ENCODE results near the gene TMEM53.
A peak's percentile ranks its signal among the peaks of the same experiment; 100 is the strongest.
"Not testable (repeated sequence)": the region's sequence is repeated elsewhere in the genome, so short reads cannot be mapped to it uniquely, and the experiment has no call there.

TMEM53 gene

DNA sequence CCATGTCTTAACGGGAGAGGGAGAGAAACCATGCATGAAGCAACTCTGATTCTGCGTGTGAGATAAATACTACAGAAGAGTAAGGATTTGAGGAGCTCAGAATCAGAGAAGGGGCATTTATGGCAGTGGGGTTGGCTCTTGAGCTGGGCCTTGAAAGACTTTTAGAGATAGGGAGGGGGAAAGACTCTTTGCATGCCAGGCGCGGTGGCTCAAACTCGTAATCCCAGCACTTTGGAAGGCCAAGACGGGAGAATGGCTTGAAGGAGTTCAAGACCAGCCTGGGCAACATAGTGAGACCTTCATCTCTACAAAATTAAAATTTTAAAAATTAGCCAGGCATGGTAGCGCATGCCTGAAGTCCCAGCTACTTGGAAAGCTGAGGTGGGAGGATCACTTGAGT lies 905 bp upstream of the TMEM53 start:
- Histone ChIP-seq H3K27me3 (ENCODE audit: insufficient read depth, low read length) (no peaks in the 10 kb centered on the region), H3K4me3 (ENCODE audit: low read length) (peak overlapping the region; percentile 63), H3K4me1 (ENCODE audit: insufficient read depth, low read length) (peaks cover 22% of the 10 kb centered on the region), H3K9me3 (ENCODE audit: low read length) (no peaks in the 10 kb centered on the region), H2AFZ (ENCODE audit: low read depth, low read length) (peak overlapping the region; percentile 14), H3K36me3 (ENCODE audit: insufficient read depth, low read length) (peaks cover 4% of the 10 kb centered on the region)

DNA sequence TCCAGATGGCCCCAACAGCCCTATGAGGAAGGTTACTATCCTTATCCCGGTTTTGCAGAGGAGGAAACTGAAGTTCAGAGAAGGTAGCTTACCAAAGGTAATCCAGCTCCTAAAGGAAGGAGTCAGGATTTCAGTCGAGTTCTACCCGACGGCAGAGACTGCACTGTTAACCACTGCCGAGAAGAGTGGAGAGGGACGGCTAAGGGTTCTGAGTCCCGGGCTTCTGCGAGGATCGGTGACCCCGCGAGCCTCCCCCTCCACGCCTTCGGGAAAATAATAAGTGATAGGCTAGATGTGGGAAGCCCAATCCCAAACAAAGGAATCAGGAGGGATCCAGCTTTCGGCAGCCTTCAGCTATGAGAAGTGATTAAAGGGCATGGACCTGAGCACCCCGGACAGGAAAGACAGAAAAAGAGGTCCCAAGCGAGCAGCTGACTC lies 587 bp downstream of the TMEM53 start:
- H3K36me3 ChIP-seq (ENCODE audit: insufficient read depth, low read length), result peaks cover 3% of the 10 kb centered on the region
- peak overlapping the region; percentile 63 for H3K4me3 ChIP-seq (ENCODE audit: low read length)
- H3K9me3 ChIP-seq (ENCODE audit: low read length), result no peaks in the 10 kb centered on the region
- H3K27me3 ChIP-seq (ENCODE audit: insufficient read depth, low read length), result no peaks in the 10 kb centered on the region
- peak overlapping the region; percentile 84 for H2AFZ ChIP-seq (ENCODE audit: low read depth, low read length)
- peaks cover 22% of the 10 kb centered on the region for H3K4me1 ChIP-seq (ENCODE audit: insufficient read depth, low read length)

DNA sequence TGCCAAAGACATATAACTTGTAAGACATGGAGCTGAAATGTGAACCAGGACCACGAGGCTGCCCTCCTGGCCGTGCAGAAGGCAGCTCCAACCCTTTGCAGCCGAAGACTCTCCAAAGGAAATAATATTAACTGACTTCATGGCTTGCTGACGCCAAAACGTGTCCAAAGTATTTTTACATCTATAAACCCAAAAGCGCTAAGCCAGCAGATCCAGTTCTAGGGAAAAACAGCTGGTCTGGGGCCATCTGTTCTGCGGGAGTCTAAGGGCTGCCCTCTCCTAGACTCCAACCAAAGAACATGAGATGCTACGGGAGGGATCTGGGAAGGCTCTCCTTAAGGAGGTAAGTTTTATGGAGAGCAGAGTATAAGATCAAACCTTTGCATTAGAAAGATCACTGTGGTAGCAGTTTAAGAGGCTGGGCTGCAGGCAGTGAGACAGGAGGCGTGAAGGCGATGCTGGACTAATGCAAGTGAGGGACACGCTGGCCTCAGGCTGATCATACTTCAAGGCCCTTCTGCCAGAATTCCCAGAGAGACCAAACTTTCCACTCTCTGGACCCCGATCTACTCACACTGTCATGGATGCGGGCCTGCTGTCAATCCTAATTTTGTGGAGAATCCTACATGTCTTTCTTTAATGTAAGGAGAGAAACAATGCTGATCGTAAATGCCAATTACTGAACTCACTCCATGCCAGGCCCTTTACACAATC lies 1.2 kb downstream of the TMEM53 start:
- Histone ChIP-seq H3K36me3 (ENCODE audit: insufficient read depth, low read length) (peaks cover 3% of the 10 kb centered on the region), H2AFZ (ENCODE audit: low read depth, low read length) (peak overlapping the region; percentile 84), H3K27me3 (ENCODE audit: insufficient read depth, low read length) (no peaks in the 10 kb centered on the region), H3K9me3 (ENCODE audit: low read length) (no peaks in the 10 kb centered on the region), H3K4me3 (ENCODE audit: low read length) (peak overlapping the region; percentile 63), H3K4me1 (ENCODE audit: insufficient read depth, low read length) (peaks cover 22% of the 10 kb centered on the region)

DNA sequence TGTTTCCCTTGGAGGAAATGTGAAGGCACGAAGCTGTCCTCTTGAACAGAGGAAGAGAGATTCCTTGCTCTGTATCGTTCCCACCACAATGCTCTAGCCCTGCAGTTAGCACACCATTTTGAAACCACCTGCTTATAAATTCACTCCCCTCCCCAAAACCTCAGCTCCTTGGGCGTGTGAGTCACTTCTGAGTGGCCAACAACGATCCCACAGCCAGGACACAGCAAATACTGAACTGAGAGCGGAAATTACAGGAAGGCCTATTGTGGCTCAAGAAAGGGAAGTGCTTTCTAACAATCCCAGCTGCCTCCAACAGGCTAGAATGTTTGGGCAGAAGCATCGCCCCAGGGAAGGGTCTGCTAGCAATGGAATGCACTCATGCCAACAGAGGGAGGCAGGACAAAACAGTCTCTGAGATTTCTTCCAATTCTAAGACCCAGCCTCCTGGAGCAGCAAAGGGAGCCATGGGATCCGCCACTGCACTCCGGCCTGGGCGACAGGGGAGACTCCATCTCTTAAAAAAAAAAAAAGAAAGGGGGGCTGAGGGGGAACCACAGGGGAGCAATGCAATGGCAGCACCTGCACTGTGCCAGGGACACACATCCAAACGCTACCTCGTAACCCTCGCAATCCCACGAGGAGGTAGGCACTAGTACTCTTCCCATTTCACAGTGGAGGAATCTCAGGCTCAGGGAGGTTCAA lies 1.9 kb downstream of the TMEM53 start:
- Histone ChIP-seq H3K36me3 (ENCODE audit: insufficient read depth, low read length) (peaks cover 3% of the 10 kb centered on the region), H3K4me3 (ENCODE audit: low read length) (no peak overlapping the region), H3K9me3 (ENCODE audit: low read length) (no peaks in the 10 kb centered on the region), H2AFZ (ENCODE audit: low read depth, low read length) (no peak overlapping the region), H3K4me1 (ENCODE audit: insufficient read depth, low read length) (peaks cover 22% of the 10 kb centered on the region), H3K27me3 (ENCODE audit: insufficient read depth, low read length) (no peaks in the 10 kb centered on the region)

DNA sequence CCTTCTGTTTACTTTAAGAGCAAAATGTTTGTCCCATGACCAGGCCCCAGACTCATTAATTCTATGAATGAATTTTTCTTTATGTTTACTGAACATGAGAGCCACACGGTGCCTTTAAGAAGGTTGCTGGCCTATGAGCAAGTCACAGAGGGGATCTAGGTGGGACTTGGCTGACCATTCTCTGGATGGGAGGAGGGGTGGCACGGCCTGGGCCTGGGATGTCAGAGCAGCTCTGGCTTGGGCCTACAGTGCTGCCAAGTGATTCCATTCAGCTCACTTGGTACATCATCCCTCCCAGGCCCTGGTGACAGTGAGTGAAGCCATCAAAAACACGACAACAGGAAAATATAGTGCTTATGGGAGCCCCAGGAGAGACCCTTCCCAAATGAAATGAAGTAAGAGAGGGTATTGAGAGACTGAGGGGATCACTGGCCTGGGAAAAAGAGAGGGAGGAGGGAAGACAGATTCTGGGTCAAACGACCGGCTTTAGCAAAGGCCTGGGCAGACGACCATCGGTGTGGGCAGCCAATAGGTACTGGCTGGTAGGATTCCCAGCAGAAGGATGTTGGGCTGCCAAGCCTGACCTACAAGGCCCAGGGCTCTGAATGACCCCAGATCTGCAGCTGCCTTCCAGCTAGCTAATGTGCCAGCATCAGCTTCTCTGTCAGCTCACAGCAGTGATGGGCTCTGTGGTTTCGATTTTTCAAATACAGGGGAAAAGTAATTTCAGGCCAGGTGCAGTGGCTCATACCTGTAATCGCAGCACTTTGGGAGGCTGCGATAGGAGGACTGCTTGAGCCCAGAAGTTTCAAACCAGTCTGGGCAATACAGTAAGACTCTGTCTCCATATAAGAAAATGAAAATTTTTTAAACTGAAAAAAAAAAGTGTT lies 3.3 kb downstream of the TMEM53 start:
- Histone ChIP-seq H3K27me3 (ENCODE audit: insufficient read depth, low read length) (no peaks in the 10 kb centered on the region), H2AFZ (ENCODE audit: low read depth, low read length) (no peak overlapping the region), H3K4me3 (ENCODE audit: low read length) (no peak overlapping the region), H3K4me1 (ENCODE audit: insufficient read depth, low read length) (peaks cover 22% of the 10 kb centered on the region), H3K9me3 (ENCODE audit: low read length) (no peaks in the 10 kb centered on the region), H3K36me3 (ENCODE audit: insufficient read depth, low read length) (peaks cover 3% of the 10 kb centered on the region)

DNA sequence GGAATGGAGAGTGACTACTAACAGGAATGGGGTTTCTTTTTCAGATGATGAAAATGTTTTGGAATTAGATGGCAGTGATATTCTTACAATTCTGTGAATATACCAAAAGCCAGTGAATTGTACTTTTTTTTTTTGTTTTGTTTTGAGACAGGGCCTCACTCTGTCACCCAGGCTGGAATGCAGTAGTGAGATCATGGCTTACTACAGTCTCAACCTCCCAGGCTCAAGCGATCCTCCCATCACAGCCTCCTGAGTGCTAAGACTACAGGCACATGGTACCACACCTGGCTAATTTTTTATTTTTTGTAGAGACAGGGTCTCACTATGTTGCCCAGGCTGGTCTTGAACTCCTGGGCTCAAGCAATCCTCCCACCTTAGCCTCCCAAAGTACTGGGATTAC lies 7.6 kb downstream of the TMEM53 start:
- H3K4me3 ChIP-seq (ENCODE audit: low read length); H3K36me3 ChIP-seq (ENCODE audit: insufficient read depth, low read length): not testable (repeated sequence)

DNA sequence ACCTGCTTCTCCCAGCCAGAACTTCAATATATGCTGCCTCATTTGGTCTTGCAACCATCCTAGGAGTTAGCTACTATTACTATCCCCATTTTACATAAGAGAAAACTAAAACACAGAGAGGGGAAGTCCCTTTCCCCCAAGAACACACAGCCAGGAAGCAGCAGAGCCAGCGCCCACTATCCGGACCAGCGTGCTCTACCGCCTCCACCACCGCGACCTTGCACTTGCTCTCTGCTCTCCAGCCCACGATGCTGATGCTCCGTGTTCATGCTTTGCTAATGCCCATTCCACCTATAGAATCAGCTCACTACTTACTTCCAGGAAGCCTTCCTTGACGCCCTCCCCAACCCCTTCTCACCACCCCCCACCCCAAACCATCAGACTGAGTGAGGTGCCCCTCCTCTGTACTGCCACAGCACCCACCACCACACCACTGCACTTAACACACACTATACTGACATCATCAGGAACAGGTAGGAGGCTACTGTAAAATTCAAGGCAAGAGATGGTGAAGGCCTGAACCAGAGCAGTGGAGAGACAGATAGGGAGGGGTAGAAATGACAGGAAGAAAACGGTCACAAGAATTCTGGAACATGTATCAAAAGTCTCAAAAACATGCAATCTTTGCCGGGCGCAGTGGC lies 9.4 kb downstream of the TMEM53 start:
- Histone ChIP-seq H3K4me1 (ENCODE audit: insufficient read depth, low read length) (no peaks in the 10 kb centered on the region), H3K9me3 (ENCODE audit: low read length) (no peaks in the 10 kb centered on the region), H3K36me3 (ENCODE audit: insufficient read depth, low read length) (peaks cover 3% of the 10 kb centered on the region), H2AFZ (ENCODE audit: low read depth, low read length) (no peak overlapping the region), H3K4me3 (ENCODE audit: low read length) (no peak overlapping the region), H3K27me3 (ENCODE audit: insufficient read depth, low read length) (no peaks in the 10 kb centered on the region)

More for the DNA sequence above, 7.6 kb downstream of the TMEM53 start:
- H3K27me3 ChIP-seq (ENCODE audit: insufficient read depth, low read length); H3K9me3 ChIP-seq (ENCODE audit: low read length); H3K4me1 ChIP-seq (ENCODE audit: insufficient read depth, low read length); H2AFZ ChIP-seq (ENCODE audit: low read depth, low read length): not testable (repeated sequence)

DNA sequence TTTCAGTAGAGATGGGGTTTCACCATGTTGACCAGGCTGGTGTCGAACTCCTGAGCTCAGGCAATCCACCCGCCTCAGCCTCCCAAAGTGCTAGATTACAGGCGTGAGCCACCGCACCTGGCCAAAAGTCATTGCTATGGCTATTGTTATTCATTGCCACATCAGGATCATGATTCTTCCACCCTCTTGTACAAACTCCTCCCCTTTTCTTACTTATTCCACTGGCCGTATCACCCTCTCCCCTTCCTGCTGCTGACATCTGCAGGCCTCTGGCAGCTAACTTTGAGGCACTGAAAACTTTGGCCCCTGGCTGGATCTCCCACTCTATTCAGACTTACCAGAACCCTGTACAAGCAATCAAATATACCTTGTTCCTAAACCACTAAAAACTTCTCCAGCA lies 10.9 kb downstream of the TMEM53 start:
- no peak overlapping the region for H2AFZ ChIP-seq (ENCODE audit: low read depth, low read length)
- no peaks in the 10 kb centered on the region for H3K4me1 ChIP-seq (ENCODE audit: insufficient read depth, low read length)
- no peaks in the 10 kb centered on the region for H3K9me3 ChIP-seq (ENCODE audit: low read length)
- H3K36me3 ChIP-seq (ENCODE audit: insufficient read depth, low read length), result no peaks in the 10 kb centered on the region
- no peak overlapping the region for H3K4me3 ChIP-seq (ENCODE audit: low read length)
- no peaks in the 10 kb centered on the region for H3K27me3 ChIP-seq (ENCODE audit: insufficient read depth, low read length)

DNA sequence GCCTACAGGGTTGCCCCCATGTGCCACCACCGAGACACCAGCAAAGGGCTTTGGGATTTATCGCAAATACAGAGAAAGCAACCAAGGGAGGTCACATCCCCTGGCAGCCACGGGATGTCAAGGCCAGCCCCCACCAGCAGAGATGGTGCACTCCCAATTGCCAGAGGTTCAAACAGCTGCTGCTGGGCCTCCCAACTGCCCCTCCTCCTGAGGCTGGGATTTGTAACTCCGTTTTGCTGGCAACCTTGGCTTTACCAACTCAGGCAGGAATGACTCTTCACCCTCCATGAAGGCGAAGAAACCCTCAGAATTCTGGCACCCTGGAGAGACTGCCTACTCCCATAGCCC lies 11.6 kb downstream of the TMEM53 start:
- H3K36me3 ChIP-seq (ENCODE audit: insufficient read depth, low read length), result no peaks in the 10 kb centered on the region
- no peaks in the 10 kb centered on the region for H3K9me3 ChIP-seq (ENCODE audit: low read length)
- H3K4me3 ChIP-seq (ENCODE audit: low read length), result no peak overlapping the region
- H2AFZ ChIP-seq (ENCODE audit: low read depth, low read length), result no peak overlapping the region
- no peaks in the 10 kb centered on the region for H3K4me1 ChIP-seq (ENCODE audit: insufficient read depth, low read length)
- H3K27me3 ChIP-seq (ENCODE audit: insufficient read depth, low read length), result no peaks in the 10 kb centered on the region

DNA sequence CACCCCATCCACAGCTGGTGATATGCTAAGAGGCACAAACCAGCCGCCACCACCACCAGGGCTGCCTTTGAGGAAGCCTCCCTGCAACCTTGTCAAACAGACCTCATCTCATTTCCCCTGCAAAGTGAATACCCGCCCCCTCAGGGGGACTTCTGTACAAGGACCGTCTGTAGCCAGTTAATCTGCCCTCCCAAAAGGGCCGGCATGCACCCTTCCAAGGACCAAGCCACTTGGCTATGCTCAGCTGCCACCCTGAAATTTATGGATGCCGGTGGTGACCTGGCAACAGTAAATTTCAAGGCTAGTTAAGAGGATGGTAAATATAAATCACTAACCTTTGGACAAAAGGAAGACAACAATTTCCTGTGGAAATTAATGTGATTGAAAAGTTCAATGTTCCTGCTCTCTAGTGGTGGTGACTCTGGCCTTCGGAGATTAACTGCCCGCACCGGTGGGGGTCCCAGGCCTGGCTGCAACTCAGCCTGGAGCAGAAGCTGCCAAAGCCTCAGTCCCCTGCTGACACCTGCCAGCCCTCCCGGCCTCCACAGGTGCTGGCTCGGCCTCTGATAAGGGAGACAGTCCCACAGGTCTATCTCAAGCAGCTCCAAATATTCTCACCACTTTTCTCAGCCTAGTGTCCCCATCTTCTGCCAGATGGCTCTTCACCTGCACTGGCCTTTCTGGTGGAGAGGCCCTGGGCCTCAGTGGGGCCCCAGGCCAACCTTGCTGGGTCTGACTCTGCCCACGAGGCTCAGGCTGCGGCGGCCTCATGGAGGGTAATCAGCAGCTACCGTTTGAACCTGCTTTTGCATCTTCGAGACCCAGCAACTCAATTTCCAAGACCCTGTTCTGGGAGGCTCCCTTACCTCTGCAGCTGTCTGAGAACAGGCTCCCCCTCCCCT lies 12.2 kb downstream of the TMEM53 start:
- no peak overlapping the region for H2AFZ ChIP-seq (ENCODE audit: low read depth, low read length)
- H3K4me3 ChIP-seq (ENCODE audit: low read length), result no peak overlapping the region
- no peaks in the 10 kb centered on the region for H3K27me3 ChIP-seq (ENCODE audit: insufficient read depth, low read length)
- H3K4me1 ChIP-seq (ENCODE audit: insufficient read depth, low read length), result no peaks in the 10 kb centered on the region
- H3K9me3 ChIP-seq (ENCODE audit: low read length), result no peaks in the 10 kb centered on the region
- no peaks in the 10 kb centered on the region for H3K36me3 ChIP-seq (ENCODE audit: insufficient read depth, low read length)

DNA sequence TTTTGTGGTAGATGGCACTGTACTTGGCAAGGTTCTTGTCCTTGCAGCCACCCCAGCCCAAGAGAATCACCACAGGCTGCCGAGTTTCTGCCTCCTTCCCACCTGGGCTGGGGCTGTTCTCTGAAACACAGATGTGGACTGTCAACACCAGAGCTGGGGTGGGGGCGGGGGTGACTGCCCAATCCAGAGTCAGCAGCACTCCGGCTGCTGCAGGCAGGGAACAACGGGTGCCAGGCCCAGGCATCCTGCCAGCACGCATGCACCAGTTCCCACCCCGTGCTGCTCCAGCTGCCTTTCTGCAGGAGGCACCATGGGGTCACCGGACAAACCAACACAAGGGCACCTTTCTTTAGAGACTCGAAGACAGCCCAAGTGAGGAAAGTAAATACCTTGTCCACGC lies 14.1 kb downstream of the TMEM53 start:
- Histone ChIP-seq H3K9me3 (ENCODE audit: low read length) (no peaks in the 10 kb centered on the region), H3K27me3 (ENCODE audit: insufficient read depth, low read length) (no peaks in the 10 kb centered on the region), H3K4me1 (ENCODE audit: insufficient read depth, low read length) (no peaks in the 10 kb centered on the region)

DNA sequence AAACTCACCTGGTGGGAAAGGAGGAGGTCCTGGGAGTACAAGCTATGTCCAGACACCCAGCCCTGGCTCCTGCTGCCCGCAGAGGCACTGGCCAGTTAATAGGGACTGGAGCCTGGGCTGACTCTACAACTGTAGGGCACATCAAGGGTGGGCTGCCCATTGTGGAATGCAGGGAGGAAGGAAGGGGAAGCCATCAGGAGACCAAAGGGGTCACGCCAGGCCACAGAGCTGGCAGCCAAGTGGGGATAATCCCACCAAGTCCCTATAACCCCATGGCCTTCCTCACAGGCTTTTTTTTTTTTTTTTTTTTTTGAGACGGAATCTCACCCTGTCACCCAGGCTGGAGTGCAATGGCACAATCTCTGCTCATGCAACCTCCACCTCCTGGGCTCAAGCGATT lies 14.7 kb downstream of the TMEM53 start:
- Histone ChIP-seq H3K4me3 (ENCODE audit: low read length) (no peak overlapping the region), H2AFZ (ENCODE audit: low read depth, low read length) (no peak overlapping the region), H3K9me3 (ENCODE audit: low read length) (no peaks in the 10 kb centered on the region), H3K4me1 (ENCODE audit: insufficient read depth, low read length) (no peaks in the 10 kb centered on the region), H3K36me3 (ENCODE audit: insufficient read depth, low read length) (peaks cover 5% of the 10 kb centered on the region), H3K27me3 (ENCODE audit: insufficient read depth, low read length) (no peaks in the 10 kb centered on the region)

More for the DNA sequence above, 14.1 kb downstream of the TMEM53 start:
- H3K4me3 ChIP-seq (ENCODE audit: low read length), result no peak overlapping the region
- no peak overlapping the region for H2AFZ ChIP-seq (ENCODE audit: low read depth, low read length)
- no peaks in the 10 kb centered on the region for H3K36me3 ChIP-seq (ENCODE audit: insufficient read depth, low read length)

Measured in neuron (in vitro differentiated cells).